Fibroblast of villous mesenchyme (primary cell): ENCODE results near the gene IFT57. TPM values are rescaled to one million over a fixed set of nuclear protein-coding genes. Genes with fewer than 3 reads are reported as not detected.

Source experiments
- DNase-seq: peaks from one replicate; pipeline ENCODE4 v3.0.0-alpha.2; 2010; ENCODE audit warnings: low read depth
- H3K4me3 ChIP-seq: 2 replicates; pipeline ENCODE4 v1.5.1; 2011; ENCODE audit warnings: low read depth, mild to moderate bottlenecking, low read length
- total RNA-seq: library from RNA; depleted of rRNA; stranded (reverse); fragments of >200 nt; gene quantifications from 2 replicates; pipeline ENCODE4 v1.2.3, GENCODE V29; 2012
- TF ChIP-seq, protein P1 (sequence below): IDR thresholded peaks from 2 replicates; pipeline ENCODE4 v1.5.1; 2012; ENCODE audit warnings: low read depth, mild to moderate bottlenecking, low read length; ENCODE audit not compliant: insufficient read depth

The IFT57 gene
- total RNA-seq, 1 donor: 81.2 TPM

GRCh38 chr3:108133048-108133369 is 89.2 kb downstream of the IFT57 start:
- H3K4me3 ChIP-seq: no peak overlapping the region
- TF ChIP-seq, protein P1, sequence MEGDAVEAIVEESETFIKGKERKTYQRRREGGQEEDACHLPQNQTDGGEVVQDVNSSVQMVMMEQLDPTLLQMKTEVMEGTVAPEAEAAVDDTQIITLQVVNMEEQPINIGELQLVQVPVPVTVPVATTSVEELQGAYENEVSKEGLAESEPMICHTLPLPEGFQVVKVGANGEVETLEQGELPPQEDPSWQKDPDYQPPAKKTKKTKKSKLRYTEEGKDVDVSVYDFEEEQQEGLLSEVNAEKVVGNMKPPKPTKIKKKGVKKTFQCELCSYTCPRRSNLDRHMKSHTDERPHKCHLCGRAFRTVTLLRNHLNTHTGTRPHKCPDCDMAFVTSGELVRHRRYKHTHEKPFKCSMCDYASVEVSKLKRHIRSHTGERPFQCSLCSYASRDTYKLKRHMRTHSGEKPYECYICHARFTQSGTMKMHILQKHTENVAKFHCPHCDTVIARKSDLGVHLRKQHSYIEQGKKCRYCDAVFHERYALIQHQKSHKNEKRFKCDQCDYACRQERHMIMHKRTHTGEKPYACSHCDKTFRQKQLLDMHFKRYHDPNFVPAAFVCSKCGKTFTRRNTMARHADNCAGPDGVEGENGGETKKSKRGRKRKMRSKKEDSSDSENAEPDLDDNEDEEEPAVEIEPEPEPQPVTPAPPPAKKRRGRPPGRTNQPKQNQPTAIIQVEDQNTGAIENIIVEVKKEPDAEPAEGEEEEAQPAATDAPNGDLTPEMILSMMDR: no peak
- peak; percentile 21 for DNase-seq

- DNase-seq: no peak
- H3K4me3 ChIP-seq: no peak overlapping the region
- TF ChIP-seq, protein P1: no peak
Observed at GRCh38 chr3:108131475-108132134, 90.6 kb downstream of the IFT57 start.

GRCh38 chr3:108130701-108131474 is 91.3 kb downstream of the IFT57 start:
- H3K4me3 ChIP-seq: no peak overlapping the region
- TF ChIP-seq, protein P1: no peak
- peak; percentile 47 for DNase-seq

- H3K4me3 ChIP-seq: no peak overlapping the region
- TF ChIP-seq, protein P1: no peak
- no peak for DNase-seq
Observed at GRCh38 chr3:108130236-108130635, 92.0 kb downstream of the IFT57 start.

DNA sequence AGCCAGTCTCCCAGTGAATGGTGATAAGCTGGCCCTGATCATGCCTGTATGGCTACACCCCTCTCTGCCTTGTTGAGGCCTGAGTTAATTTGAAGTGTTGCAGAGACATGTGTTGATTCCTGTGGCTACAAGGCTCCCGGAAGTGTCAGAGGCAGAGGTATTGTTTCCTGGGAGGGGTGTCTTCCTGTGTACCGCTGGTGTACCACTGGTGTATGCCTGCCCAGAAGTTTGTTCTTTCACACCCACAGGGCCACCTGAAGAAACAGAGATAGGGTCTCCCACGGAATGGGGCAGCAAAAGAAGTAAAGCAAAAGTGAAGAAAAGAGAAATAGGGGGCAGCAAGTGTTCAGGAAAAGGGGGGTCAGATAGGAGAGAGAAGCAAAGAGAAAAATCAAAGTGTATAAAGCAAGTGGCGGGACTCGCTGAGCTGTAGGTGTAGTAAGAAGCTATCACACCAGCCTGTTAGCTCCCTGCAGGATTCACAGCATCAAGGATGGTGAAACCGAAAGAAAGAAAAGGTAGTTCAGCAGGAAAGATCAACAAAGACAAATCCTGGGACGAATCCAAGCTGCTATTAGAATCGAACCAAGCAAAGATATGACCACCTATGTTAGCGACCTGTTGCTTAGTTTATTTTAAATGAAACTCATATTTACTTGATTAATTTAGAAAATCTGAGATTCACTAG is 94.8 kb downstream of the IFT57 start:
- no peak for DNase-seq
- TF ChIP-seq, protein P1: no peak
- H3K4me3 ChIP-seq: no peak overlapping the region

- TF ChIP-seq, protein P1: no peak
- H3K4me3 ChIP-seq: no peak overlapping the region
- DNase-seq: no peak
Observed at GRCh38 chr3:108126348-108126747, 95.9 kb downstream of the IFT57 start.
